HTERT RPE-1 (cell line): Measurements from ENCODE around the gene BCL3.
"Not testable (repeated sequence)": the region's sequence is repeated elsewhere in the genome, so short reads cannot be mapped to it uniquely, and the experiment has no call there.

Source experiments
- in situ Hi-C: fragments of 300-500 bp; cut with MboI; formaldehyde crosslinking; loops from 4 replicates; pipeline ENCODE4 v1.14.3; 2020; ENCODE audit warnings: low sequenced_read_pairs

Gene BCL3

GRCh38 chr19:44720945-44721344 lies 27.6 kb upstream of the BCL3 start:
- in situ Hi-C loops: no loop called here

- in situ Hi-C loops: not testable (repeated sequence)
These were observed 27.1 kb upstream of the BCL3 start for GRCh38 chr19:44721369-44721768.

- in situ Hi-C loops: no loop called here
These were observed 26.1 kb upstream of the BCL3 start for GRCh38 chr19:44722131-44723121.

GRCh38 chr19:44723299-44723951 lies 25.1 kb upstream of the BCL3 start:
- in situ Hi-C loops: no loop called here

- in situ Hi-C loops: no loop called here
These were observed 24.6 kb upstream of the BCL3 start for GRCh38 chr19:44723952-44724319.

- in situ Hi-C loops: no loop called here
These were observed 23.3 kb upstream of the BCL3 start for GRCh38 chr19:44725251-44725650.

- in situ Hi-C loops: no loop called here
These were observed 22.8 kb upstream of the BCL3 start for GRCh38 chr19:44725684-44726083.

- in situ Hi-C loops: no loop called here
These were observed 22.0 kb upstream of the BCL3 start for GRCh38 chr19:44726465-44726864.

- in situ Hi-C loops: no loop called here
These were observed 20.3 kb upstream of the BCL3 start for GRCh38 chr19:44728178-44728577.

DNA sequence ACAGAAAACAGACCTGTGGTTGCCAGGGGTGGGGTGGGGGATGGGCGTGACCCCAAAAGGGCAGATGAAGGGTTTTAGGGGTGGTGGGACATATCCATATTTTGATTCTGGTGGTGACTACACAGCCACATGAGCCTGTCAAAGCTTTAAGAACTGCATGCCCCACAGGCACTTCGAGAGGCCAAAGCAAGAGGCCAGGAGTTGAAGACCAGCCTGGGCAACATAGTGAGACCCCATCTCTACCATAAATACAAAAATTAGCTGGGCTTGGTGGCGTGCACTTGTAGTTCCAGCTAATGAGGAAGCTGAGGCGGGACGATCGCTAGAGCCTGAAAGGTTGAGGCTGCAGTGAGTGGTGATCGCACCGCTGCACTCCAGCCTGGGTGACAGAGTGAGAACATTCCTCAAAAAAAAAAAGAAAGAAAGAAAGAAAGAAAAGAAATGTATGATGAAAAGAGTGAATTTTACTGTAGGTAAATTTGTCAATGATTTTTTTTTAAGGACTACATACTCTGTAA lies 18.9 kb upstream of the BCL3 start:
- in situ Hi-C loops: no loop called here

- in situ Hi-C loops: no loop called here
These were observed 17.4 kb upstream of the BCL3 start for GRCh38 chr19:44731081-44731480.

DNA sequence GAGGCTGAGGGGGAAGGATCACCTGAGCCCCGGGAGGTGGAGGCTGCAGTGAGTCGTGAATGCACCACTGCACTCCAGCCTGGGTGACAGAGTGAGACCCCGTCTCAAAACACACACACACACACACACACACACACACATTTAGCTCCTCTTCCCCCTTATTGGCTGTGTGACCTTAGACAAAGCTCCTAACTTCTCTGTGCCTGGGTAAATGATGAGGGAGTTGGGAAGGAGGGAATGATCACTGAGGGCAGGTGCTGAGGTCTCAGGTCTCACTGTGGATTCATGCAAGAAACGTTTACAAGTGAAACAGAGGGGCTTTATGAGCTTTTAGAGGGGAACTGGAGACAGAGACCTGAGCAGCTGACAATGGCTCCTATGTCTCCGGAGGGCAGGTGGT lies 16.9 kb upstream of the BCL3 start:
- in situ Hi-C loops: no loop called here

GRCh38 chr19:44732235-44733014 lies 16.1 kb upstream of the BCL3 start:
- in situ Hi-C loops: no loop called here

DNA sequence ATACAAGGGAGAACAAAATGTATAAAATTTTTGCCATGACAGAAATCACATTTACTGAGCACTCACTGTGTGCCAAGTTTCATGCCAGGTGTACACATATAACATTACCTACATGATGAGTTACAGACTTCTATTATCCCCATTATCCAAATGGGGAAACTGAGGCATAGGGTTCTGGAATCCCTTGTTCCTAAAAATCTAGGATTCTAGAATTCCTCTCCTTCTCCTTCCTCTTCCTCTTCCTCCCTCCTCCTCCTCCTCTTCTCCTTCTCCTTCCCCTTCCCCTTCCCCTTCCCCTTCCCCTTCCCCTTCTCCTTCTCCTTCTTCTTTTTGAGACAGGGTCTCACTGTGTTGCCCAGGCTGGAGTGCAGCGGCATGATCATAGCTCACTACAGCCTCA lies 14.2 kb upstream of the BCL3 start:
- in situ Hi-C loops: no loop called here

DNA sequence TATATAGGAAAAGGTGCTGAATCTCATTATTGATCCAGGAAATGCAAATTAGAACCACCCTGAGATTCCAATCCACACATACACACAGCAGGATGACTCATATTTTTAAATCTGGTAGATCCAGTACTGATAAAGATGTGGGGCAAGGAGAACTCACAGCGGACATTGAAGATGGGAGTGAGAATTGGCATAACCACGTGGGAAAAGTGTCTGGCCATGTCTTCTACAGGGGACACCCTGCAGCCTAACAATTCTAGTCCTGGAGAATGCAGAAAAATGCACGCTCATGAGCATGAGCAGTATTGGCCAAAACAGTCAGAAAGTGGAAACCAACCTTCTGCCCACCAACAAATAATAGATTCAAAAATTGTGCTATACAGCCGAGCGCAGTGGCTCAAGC lies 13.5 kb upstream of the BCL3 start:
- in situ Hi-C loops: no loop called here

GRCh38 chr19:44737238-44738071 lies 11.1 kb upstream of the BCL3 start:
- in situ Hi-C loops: no loop called here

DNA sequence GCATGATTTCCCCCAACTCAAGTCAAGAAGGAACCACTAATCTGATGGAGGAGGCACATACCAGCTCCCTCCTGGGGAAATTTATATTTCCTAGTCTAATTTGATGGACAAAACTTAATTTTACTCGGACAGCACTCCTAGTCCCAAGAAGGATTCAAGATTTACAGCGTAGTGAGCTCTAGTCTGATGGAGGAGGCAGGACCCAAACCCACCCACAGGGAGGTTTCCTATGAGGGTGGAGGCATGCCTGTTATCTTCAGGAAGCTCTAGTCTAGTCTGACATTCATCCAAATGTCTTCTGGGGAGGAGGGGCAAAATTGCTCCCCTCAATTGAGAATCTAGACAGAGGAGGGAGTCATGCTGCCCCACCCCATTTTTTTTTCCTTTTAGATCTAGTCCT lies 10.4 kb upstream of the BCL3 start:
- in situ Hi-C loops: no loop called here

DNA sequence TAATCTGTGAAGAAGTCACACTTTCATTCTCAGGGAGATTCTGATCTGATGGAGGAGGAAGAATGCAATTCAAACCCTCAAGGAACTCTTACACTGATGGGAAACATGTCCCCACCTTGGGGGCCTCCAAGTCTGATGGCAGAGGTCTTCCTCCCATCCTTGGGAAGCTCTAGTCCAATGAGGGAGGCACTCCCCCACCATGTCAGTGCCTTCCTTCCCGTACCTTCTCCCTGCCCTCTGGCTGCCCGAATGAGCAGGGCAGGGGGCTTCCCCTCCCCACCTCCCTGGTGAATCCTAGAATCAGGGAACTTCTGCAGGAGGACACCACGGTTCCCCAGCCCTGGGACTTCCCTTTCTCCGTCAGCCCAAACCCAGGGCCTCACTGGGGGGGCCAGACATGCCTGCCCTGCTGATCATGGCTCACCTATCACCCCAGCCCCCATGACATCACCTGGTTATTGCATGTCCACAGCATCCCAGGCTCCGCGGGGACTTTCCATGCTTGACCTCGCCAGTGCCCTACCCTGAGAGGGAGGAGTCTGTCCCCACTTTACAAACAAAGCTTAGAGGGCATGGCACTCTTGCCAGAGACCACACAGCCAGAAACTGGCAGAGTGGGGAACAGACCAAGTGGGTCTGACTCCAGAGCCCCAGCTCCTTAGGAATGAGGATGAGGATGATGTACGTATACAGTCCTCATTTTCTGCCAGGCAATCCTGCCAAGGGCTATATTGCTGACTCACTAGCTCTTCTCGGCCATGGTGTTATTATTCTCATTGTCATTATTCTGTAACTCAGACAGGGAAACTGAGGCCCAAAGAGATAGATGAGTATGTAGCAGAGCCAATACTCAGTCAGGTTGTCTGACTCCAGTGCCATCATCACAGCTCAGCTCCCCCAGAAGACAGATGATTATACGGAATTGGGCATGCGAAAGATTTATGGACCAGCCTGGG lies 9.6 kb upstream of the BCL3 start:
- in situ Hi-C loops: no loop called here

- in situ Hi-C loops: no loop called here
These were observed 8.1 kb upstream of the BCL3 start for GRCh38 chr19:44740351-44740824.
